HG03520 (cell line): ENCODE data around the gene ACTBL2.

Experiments
- ATAC-seq: cut with Tn5 transposase; IDR thresholded peaks from one replicate; pipeline ENCODE4 v1.9.1; 2021; ENCODE audit warnings: mild to moderate bottlenecking, moderate library complexity; ENCODE audit not compliant: unreplicated experiment

ACTBL2 gene

DNA sequence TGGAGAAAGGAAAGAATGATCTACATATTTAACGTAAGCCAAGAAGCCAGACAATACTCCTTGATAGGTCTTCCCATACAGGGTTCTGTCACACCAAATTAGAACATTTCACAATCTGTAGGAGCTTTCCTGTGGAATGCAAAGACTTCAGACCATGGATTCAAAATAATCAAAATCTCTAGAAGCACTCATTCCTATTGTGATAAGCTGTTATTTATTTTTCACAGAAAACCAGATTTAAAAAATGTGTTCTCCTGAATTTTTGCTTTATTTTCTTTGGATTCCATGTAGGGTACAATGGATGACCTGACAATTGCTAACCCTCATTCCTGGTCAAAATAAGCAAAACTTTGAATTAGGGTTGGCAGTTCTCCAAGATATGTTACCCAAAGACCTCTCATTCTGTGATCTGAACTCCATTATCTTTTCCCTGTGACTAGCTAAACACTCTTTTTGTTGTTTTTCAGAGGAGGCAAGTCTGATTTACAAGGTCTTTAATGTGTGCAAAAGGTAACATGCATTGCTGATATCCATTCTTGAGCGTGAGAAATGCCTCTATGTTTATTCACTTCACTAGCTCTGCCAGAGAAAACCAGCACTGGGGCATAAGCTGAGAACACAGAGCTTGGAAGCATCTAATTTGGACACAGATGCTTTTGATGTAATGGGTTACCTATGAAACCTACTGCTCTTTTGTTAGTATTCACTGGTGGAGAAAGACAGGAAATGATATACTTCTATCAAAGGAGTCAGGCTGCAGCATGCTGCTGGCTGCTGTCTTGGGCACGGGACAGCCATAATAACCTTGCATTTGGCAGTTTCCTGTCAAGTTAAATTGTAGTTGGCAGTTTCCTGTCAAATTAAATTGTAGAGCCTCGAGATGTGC, 31.4 kb downstream of the ACTBL2 start:
- ATAC-seq = no peak

DNA sequence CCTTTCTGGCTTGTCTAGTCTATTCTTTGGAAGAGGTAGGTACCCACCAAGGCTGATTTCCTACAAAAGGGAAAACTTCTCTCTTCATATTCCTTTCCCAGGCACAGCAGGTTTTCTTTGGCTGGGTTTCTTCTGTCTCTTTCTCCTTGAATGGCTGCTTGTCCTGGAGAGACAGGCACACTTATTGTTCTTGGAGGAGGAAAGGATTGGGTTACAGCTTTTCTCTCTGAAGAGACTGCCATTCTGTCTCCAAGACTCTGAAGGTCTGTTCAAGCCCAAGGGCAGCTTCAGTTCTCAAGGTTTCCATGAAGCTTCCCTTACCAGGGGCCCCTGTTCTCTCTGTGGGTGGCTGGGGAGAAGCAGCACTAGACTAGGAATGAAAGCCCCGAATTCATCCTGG, 33.9 kb downstream of the ACTBL2 start:
- no peak for ATAC-seq

DNA sequence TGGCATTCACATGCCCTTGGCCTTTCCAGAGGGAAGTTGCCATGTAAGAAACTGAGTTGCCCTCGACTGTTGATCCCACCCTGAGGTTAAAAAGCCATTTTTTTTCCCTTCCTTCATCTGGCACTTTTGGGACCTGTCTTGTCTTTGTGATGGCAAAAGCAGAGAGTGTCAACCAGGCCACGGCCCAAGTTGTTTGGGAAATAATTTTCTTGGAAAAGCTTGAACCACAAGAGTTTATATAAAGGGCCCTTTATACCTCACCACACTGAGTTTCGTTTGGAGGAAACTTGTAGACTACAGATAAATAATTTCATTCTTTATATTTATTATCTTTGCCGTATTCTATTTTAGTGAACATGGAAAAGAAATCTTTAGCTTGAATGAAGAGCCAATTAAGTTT, 34.3 kb downstream of the ACTBL2 start:
- no peak for ATAC-seq

DNA sequence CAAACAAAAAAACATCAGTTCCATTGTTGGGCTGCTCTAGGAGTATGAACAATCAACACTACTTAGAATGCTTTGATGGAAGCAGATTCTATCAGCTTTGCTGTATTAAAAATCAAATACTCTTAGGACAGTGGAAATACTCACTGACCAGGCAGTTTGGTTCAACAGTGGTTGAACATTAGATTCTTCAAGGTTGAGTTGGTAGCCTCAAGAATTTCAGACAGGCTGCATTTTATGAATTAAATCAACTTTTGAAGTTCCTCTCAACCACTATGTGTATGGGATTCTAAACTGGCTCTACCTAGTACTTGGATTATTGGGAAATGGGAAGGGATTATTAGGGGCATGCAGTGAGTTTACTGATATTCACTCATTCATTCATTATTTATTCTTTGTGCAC, 35.0 kb downstream of the ACTBL2 start:
- ATAC-seq = no peak

DNA sequence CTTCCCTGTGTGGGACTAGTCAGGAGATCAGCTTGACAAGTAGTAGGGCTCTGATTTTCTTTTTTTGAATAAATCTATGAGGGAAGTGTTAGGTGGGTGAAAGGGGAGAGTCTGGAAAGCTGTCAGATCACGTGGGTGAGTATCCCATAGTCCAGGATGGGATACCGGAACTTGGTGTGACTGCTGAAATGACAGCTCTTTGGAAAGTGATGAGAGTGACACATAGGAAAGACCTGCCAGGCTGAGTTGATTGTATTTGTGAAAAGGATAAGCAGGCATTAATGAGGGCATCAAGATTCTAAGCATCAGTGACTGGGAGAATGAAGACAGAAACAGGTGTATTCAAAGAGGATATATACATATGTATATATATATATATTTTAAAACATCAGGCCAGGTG, 35.6 kb downstream of the ACTBL2 start:
- no peak for ATAC-seq

DNA sequence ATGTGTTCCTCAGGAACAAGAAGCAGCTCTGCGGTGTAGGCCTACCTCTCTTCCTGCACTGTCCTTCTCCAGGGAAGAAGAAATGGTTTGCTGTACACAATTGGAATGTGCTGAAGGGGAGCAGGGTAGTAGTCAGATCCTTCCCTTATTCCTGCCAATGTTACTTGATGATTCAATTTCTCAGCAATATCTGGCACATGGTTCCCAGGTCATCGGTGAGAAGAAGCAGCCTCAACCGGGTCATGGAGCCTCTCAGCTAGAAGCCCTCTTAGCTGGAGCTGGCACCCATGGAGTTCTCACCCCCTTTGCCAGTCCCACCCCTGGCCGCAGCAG, 36.9 kb downstream of the ACTBL2 start:
- no peak for ATAC-seq

DNA sequence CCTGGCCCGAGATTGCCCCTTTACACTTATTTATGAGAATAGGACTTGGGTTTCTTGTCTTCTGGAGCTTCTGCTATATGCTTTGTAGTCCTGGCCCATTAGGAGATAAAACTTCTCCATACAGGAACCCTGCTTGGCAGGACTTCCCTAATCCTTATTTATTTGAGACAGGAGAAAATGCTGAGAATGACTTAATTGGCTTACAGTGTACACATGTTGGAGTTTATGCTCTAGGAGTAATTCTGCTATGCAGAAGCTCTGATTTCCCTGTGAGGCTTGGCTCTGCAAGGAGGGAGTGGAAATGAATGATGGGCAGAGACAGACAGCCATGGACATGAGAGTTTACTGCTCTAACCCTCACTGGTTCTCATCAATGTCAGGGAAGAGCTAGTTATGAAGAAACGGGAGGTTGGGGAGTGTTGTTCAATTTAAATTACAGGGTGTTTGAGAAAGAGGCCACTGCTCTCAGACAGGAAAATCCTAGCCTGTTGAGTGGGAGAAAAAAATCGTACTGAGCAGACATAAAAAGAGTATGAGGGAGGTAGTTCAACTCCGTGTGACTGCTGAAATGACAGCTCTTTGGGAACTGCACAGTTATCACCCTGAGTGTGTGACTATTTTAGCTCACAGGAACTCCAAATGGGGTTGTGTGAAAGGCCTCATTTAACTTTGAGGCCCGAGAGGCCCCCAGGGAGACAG, 37.5 kb downstream of the ACTBL2 start:
- no peak for ATAC-seq

DNA sequence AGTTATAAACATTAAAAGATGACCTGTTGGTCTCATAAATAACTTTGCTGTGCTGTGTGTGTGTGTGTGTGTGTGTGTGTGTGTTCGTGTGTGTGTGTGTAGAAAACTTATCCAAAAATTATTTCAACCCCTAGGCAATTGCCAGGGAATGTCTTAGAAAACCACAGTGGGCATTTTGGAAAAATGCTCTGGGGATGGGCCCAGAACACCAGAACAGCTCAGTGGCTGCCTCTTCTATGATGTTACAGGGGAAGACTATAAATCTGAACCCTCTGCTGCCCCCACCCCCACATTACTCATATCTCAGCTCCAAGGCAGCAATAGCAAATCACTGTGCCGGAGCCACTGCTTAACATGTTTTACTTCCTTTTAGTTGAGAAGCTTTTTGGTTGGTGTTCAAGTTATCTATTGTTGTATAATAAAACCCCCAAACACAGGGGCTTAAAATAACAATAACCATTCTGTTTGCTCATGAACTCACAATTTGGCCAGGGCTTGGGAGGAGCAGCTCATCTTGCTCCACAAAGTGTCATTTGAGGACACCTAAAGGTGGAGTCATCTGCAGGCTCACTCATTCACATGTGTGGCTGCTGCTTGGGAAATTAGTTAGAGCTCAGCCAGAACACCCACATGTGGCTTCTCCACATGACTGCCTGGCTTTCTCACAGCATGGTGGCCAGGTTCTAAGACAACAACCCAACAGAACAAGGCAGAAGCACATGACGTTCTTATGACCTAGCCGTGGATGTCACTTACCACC, 40.4 kb downstream of the ACTBL2 start:
- ATAC-seq = no peak

DNA sequence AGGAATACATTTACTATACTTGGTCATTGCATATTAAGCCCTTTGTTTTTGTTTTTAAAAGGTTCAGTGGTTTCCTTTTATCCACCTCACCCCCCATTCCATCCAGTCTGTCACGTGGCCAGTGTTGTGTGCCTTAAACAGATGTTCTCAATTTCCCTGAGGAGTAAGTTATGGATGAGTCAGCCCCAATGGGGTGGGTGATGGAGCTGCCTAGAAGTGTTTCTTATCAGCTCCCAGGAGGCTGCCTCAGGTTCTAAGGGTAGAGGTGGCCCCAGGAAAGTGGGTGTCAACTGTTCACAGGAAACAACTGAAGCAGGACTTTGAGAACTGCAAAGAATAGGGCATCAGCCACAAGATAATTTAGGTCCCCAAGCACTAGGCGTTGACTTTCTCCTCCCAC, 41.1 kb downstream of the ACTBL2 start:
- no peak for ATAC-seq

DNA sequence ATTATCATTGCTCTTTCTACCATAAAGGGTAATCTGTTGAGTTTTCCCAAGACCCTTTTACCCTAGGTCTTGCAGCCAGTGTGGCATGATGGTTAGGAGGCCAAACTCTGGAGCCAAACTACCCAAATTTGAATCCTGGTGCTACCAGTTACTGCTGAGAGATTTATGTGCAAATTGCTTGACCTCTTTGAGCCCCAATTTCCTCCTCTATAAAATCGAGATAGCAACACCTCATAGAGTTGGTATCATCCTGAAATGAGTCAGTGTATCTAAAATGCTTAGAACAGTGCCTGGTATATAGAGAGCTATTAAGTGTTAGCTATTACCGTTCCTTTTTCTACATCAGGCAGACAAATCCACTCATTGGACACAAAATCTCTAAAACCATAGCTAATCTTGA, 43.0 kb downstream of the ACTBL2 start:
- ATAC-seq = no peak

DNA sequence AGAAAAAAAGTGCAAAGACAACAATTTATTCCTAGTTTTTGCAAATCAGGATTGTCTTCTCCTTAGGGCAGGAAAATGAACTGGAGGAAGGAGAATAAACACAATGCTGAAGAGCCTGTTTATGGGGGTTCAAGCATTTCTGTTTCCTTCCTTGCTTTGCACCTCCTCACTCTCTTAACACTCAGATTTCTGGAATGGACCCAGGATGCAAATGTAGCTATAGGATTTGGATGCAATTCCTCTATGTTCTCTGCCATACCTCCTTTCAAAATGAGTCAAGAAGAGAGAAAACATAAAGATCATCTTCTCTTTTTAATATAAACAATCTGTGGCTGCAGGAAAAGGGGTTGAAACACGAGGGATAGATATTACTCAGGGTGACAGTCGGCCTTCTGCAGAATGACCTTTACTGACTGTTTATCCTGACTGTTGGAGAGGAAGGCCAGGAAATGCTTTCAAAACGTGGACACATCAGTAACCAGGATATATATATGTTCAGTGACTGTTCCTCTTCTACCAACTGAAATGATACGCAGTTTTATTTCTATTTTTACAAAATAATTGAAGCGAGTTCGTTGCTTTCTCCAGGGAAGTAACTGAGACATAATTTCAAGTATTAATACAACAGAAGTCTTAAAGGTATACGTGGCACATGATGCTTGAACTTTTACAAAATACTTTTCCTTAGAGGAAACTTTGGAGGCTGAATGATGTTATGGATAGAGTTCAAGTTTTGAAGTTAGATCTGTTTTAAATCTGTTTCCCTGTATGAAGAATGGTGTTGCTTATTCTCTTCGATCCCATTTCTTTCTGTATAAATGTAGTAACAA, 44.4 kb downstream of the ACTBL2 start:
- ATAC-seq = no peak

DNA sequence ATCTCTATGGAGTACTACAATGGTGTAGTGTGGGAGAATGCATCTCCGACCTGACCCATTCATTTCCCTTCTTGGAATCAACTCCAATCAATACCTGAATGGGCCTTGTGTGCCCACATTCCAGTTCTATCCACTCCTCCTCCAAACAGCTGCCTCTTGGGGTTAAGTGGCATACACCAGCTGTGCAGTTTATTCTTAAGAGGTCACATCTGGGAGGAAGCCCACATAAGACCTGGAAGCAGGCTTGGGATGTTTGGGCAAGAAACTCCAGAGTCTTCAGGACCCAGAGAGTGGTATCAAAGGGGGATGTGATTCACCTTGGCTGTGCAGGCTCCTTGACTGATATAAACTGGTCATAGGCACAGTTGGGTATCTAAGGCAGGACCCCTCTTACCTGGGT, 46.0 kb downstream of the ACTBL2 start:
- no peak for ATAC-seq

DNA sequence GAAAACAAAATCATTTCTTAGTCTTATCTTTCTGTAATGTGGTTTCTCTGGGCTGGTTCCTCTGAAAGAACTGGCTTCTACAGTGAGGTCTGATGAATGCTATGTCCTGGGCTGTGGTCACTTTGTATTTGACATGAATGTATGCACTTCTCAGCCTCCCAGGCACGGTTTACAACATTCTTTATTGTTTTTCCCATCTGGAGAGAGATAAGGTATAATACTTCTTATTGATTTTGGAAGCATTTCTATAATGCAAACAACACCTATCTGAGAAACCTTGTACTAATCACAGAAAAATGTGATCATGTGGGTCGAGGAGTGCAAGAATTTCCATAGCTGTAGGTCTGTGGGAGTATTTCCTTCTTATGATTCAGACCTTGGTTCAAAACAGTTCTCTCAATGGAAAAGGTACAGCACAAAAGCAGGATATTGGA, 46.9 kb downstream of the ACTBL2 start:
- ATAC-seq = no peak

DNA sequence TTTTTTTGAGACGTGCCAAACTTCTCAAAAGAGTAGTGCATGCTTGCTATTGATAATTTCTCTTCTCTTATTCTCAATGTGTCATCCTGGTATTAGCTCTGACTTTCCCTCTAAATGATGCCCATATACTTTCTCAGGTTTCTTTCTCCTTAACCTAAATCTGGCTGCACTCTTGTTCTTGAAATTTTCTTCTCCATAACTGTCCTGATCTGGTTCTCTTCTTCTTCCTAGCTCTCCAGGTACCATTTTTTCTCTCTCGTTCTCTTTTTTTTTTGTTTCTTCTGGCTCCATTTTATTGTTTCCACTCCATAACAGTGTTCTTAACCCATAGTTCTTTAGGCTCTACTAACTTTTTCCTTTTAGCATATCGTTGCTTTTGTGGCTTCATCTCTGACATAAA, 47.9 kb downstream of the ACTBL2 start:
- no peak for ATAC-seq

DNA sequence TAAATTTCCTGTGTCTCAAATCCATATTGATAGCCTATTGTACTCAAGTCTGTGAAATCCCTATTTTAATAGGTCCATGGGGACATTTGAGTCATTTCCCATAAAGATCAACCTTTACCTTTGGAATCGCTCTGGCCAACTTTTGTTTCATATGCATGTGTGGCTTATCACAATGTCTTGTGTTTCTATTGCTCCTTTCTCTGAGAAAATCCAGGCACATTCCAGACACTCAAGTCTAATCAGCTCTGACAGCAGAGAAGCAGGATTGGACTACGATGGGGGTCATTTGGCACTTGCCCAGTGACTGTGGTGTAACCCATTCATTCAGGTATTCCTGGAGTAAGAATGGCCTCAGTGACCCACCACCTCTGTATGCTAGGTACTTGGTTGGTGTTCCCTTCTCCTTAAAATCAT, 48.4 kb downstream of the ACTBL2 start:
- no peak for ATAC-seq

DNA sequence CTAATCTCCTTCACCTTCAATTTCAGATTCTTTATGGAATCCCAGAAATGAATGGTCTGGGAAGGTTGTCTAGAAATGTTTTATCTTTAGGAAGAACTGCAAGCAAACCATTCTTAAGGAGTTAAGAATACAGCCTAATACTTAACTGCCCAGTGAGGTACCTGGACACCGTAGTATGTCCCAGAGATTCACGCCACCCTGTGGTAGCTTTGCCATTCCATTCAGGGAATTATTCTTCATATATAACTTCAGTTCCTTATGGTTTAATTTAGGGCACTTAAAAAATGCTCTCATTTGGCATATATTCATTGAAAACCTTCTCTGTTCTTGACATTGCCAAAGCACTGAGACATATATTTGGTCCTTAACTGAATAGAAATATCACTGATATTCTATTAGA, 49.7 kb downstream of the ACTBL2 start:
- ATAC-seq = no peak

DNA sequence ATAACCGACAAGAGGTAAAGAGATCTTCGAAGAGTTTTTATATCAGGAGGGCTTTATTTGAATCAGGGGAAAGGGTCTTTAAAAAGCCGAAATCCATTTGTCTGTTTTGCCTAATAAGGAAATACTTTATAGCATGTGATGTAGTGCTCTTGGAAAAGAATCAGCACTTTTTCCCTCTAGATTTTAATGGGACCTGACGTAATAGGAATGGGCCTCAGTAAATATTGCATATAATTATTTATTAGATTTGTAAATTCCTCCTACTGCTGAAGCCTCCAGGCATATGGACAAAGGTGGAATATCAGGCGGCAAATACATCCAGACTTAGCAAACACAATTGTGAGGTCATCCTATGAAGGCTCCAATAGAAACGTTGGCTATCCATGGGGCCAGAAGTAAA, 50.9 kb downstream of the ACTBL2 start:
- no peak for ATAC-seq
